ENCODE data around the gene LYG2.
"Not testable (repeated sequence)": the region's sequence is repeated elsewhere in the genome, so short reads cannot be mapped to it uniquely, and the experiment has no call there.

LYG2 gene

DNA sequence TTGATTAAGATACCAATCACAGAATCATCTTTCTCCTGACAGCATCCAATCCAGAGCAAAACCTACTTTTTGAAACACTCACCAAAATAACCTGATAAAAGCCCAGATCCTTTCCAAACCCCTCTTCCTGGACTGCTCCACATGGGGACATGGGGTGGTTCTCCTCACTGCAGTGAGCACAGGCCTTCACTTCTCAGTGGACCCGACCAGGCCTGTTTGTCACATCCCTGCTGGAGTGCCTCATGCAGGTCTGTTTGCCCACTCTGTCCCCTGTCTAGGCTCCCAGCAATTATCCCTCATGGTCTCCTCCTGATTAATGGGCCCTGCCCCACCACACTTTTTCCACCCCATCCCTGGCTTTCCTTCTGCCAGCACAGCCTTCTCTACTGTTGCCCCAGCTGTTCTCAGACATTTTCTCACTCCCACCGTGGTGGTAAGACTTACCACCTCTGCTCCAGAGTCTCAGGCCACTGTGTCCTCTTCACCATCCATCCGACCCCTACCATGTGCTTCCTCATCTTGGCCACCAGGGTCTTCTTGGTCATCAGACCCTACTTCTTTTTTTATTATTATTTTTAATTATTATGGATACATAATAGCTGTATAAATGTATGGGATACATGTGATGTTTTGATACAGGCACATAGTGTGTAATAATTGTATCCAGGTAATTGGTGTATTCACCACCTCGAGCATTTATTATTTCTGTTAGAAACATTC, 53.3 kb downstream of the LYG2 start:
- H3K27ac ChIP-seq: no peak overlapping the region
- no peak for DNase-seq (ENCODE audit: low read depth, low spot score)

DNA sequence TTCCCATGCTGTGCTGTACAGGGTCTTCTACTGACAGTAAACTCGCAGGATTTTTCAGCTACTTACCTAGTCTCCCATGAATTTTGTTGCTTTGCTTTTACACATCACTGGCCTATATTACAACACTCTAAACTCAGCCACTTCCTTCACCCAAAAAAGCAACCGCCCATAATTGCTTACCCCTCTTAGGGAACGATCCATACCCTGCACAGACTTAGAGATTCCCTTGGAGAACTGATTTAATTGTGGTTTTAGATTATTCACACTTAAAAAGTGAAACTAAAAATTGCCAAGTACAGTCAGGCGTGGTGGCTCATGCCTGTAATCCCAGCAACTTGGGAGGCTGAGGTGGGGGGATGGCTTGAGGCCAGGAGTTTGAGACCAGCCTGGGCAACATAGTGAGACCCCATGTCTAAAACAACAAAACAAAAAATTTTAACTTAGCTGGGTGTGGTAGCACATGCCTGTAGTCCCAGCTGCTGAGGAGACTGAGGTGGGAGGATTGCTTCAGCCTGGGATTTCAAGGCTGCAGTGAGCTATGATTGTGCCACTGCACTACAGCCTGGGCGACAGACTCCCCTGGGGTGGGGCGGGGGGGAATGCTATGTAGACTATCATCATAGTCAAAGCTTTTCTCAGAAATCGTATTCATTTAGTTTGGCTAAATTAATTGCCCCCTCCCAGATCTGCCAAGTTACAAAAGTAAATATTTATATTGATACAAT, 55.2 kb downstream of the LYG2 start:
- DNase-seq (ENCODE audit: low read depth, low spot score): no peak
- no peak overlapping the region for H3K27ac ChIP-seq

DNA sequence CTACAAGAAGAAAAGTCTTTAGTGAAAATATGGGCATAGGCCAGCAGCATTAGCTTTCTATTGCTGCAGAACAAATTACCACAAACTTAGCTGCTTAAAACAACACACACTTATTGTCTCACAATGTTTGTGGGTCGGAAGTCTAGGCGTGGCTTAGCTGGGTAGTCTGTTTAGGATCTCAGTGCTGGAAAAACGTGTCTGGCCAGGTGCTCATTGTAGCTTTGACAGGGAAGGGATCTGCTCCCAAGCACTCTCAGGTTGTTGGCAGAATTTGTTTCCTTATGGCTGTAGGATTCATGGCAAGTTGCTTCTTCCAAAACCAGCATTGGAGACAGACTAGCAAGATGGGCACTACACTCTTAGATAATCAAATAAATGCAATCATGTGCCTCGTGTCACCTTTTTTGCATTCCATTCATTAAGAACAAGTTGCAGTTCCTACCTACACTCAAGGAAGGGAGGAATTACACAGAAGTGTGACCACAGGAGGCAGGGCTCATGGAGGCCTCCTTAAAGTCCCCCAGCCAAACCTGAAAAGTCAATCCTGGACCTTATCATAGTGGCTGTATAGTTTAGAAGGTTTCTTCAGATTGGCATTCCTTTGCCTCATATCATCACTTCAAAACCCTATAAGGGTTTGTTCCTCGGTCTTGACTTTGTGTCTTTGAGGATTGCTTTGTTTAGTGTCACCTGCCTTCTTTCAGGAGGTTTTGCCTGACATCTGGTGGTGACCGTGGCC, 57.2 kb downstream of the LYG2 start:
- H3K27ac ChIP-seq: peak overlapping the region; percentile 5
- DNase-seq (ENCODE audit: low read depth, low spot score): no peak

DNA sequence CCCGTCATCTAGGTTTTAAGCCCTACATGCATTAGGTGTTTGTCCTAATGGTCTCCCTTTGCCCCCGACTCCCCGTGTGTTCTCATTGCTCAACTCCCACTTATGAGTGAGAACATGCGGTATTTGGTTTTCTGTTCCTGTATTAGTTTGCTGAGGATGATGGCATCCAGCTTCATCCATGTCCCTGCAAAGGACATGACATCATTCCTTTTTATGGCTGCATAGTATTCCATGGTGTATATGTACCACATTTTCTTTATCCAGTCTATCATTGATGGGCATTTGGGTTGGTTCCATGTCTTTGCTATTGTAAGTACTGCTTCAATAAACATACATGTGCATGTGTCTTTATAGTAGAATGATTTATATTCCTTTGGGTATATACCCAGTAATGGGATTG, 63.1 kb downstream of the LYG2 start:
- H3K27ac ChIP-seq: not testable (repeated sequence)

More for the DNA sequence above, 63.1 kb downstream of the LYG2 start:
- not testable (repeated sequence) for DNase-seq (ENCODE audit: low read depth, low spot score)

Data from epithelial cell of prostate (primary cell).